Natural killer cell (primary cell): ENCODE results near the gene LCMT2. TPM values are rescaled to one million over a fixed set of nuclear protein-coding genes. Genes with fewer than 3 reads are reported as not detected.

ENCODE experiments used
- ATAC-seq, 3 donors: fragments of 150-1000 bp in 2 of 3; fragments of 200-7000 bp in 1 of 3; cut with Tn5 transposase; 1 replicate in 1 of 3; 2 replicates in 2 of 3; pipeline ENCODE4 v1.10.0; 2021; ENCODE audit warnings: mild to moderate bottlenecking in 2 of 3, moderate library complexity in 2 of 3
- DNase-seq, 2 donors: peaks; one replicate each; pipeline versions ENCODE4 v3.0.0 to v3.0.0-alpha.2; 2013 to 2021; ENCODE audit warnings: mixed read lengths in 1 of 2
- H3K27ac ChIP-seq: one replicate; pipeline ENCODE4 v1.5.1; 2013; ENCODE audit warnings: mild to moderate bottlenecking, low read length
- H3K27me3 ChIP-seq: one replicate; pipeline ENCODE4 v1.6.1; 2013; ENCODE audit warnings: low read length; ENCODE audit not compliant: control insufficient read depth, insufficient read depth
- H3K36me3 ChIP-seq: one replicate; pipeline ENCODE4 v1.6.1; 2013; ENCODE audit warnings: low read length; ENCODE audit not compliant: control insufficient read depth, insufficient read depth
- H3K4me1 ChIP-seq: one replicate; pipeline ENCODE4 v1.6.1; 2013; ENCODE audit warnings: low read length; ENCODE audit not compliant: control insufficient read depth, insufficient read depth
- H3K4me3 ChIP-seq: one replicate; pipeline ENCODE4 v1.5.1; 2013; ENCODE audit warnings: low read length
- H3K9me3 ChIP-seq: one replicate; pipeline ENCODE4 v1.6.1; 2013; ENCODE audit warnings: low read length; ENCODE audit not compliant: control insufficient read depth, insufficient read depth
- H3K27ac Mint-ChIP-seq, 2 donors: one replicate each; pipeline ENCODE4 v1.8.0; 2022; ENCODE audit warnings: mild to moderate bottlenecking in 2 of 2, mixed read lengths in 2 of 2, moderate library complexity in 1 of 2
- H3K27me3 Mint-ChIP-seq, 2 donors: one replicate each; pipeline ENCODE4 v1.8.0; 2022; ENCODE audit warnings: low read depth in 2 of 2, mixed read lengths in 2 of 2
- H3K36me3 Mint-ChIP-seq: one replicate; pipeline ENCODE4 v1.8.0; 2022; ENCODE audit warnings: mixed read lengths
- H3K4me1 Mint-ChIP-seq, 2 donors: one replicate each; pipeline ENCODE4 v1.8.0; 2022; ENCODE audit warnings: mixed read lengths in 2 of 2
- H3K4me3 Mint-ChIP-seq: one replicate; pipeline ENCODE4 v1.8.0; 2022; ENCODE audit warnings: mild to moderate bottlenecking, moderate library complexity, mixed read lengths
- H3K9me3 Mint-ChIP-seq, 2 donors: one replicate each; pipeline ENCODE4 v1.8.0; 2022; ENCODE audit warnings: mixed read lengths in 2 of 2
- WGBS: methylation state at CpG from one replicate; pipeline ENCODE4 v1.1.7; 2013; ENCODE audit warnings: missing lambda C conversion rate; ENCODE audit not compliant: insufficient coverage; 5-methylcytosine and 5-hydroxymethylcytosine counted together
- intact Hi-C: fragments of 100-400 bp; cut with micrococcal nuclease; formaldehyde crosslinking; loops from one replicate; pipeline ENCODE4 v1.14.2; 2022
- total RNA-seq, 4 donors: library from RNA; stranded (reverse); fragments of 120-200 nt in 1 of 4; gene quantifications; one replicate each; pipeline versions ENCODE4 v1.2.3 to v1.2.4, GENCODE V29; 2013 to 2022
- TF ChIP-seq, protein P1 (sequence below): fragments of 200-600 bp; IDR thresholded peaks from one replicate; pipeline ENCODE4 v1.8.0; 2022; ENCODE audit warnings: antibody characterized with exemption

LCMT2 gene
- total RNA-seq, 3 donors from 2014 or later (not counting 1 experiment from before 2014, with no cell fraction given) = 8.0 to 12.6 (median 10.2) TPM

DNA sequence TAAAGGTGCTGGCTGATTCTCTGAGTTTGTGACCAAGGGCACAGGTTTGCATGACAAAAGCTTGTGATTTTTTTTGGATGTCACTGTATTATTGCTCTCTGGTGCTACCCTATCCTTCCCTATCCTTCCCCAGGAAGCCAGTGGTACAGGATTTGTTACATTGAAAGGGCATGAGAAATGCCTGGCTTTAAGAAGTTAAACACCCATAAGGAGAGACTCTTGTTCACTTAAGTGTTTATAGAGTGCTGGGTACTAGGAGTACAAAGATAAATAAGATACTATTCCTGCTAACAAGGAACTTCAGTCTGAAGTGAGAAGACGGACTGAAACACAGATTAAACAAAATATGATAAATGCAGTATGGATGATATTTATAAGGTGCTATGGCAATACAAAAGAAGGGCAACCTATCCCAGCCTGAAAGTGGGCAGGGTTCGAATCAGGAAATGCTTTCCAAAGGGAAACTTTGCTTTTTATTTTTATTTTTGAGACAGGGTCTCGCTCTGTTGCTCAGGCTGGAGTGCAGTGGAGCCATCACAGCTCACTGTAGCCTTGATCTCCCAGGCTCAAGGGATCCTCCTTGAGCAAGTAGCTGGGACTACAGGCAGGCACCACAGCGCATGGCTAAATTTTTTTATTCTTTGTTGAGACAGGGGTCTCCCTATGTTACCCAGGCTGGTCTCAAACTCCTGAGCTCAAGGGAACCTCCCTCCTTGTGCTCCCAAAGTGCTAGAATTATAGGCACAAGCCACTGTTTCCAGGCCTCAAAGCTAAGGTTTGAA lies 11.2 kb downstream of the LCMT2 start:
- Histone ChIP-seq H3K27ac (no peak overlapping the region), H3K4me3 (no peak overlapping the region), H3K9me3 (no peaks in the 10 kb centered on the region), H3K36me3 (no peaks in the 10 kb centered on the region), H3K27me3 (no peaks in the 10 kb centered on the region), H3K4me1 (no peaks in the 10 kb centered on the region)
- TF ChIP-seq, protein P1, sequence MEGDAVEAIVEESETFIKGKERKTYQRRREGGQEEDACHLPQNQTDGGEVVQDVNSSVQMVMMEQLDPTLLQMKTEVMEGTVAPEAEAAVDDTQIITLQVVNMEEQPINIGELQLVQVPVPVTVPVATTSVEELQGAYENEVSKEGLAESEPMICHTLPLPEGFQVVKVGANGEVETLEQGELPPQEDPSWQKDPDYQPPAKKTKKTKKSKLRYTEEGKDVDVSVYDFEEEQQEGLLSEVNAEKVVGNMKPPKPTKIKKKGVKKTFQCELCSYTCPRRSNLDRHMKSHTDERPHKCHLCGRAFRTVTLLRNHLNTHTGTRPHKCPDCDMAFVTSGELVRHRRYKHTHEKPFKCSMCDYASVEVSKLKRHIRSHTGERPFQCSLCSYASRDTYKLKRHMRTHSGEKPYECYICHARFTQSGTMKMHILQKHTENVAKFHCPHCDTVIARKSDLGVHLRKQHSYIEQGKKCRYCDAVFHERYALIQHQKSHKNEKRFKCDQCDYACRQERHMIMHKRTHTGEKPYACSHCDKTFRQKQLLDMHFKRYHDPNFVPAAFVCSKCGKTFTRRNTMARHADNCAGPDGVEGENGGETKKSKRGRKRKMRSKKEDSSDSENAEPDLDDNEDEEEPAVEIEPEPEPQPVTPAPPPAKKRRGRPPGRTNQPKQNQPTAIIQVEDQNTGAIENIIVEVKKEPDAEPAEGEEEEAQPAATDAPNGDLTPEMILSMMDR = no peak
- WGBS = 93% methylated on average over 4 of the region's 4 CpGs
- Mint-ChIP-seq H3K4me1 (no peaks in the 10 kb centered on the region), H3K36me3 (no peaks in the 10 kb centered on the region), H3K27ac (no peak overlapping the region), H3K4me3 (no peak overlapping the region), H3K27me3 (peaks cover 10 to 31% of the 10 kb centered on the region in 2 donors), H3K9me3 (no peaks in the 10 kb centered on the region)
- DNase-seq = no peak
- intact Hi-C loops = no loop called here
- no peak for ATAC-seq

DNA sequence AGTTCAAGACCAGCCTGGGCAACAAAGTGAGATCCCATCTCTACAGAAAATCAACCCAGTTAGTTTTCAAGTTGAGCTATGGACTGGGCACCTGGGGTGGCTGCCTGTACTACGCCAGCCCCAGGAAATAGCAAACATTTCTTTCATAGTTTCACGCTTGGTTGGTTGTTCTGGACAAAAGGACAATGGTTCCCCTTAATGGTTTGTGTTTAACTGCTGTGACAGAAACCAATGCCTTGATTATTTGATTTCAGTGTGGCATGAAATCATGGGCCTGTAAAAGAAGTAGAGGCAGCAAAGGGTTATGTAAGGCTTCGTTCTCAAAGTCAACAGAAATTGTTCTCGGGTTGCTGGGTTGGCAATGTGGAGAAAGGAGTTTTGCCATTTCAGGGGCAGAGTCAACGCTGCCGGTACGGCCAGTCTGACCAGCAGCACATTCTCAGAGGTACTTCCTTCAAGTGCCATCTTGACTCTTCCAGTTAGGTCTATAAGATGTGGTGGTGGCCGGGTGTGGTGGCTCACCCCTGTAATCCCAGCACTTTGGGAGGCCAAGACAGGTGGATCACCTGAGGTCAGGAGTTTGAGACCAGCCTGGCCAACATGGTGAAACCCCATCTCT lies 12.7 kb downstream of the LCMT2 start:
- TF ChIP-seq, protein P1 = no peak
- DNase-seq = no peak
- intact Hi-C loops = no loop called here
- H3K36me3 Mint-ChIP-seq = no peaks in the 10 kb centered on the region
- 79% methylated on average over 8 of the region's 8 CpGs for WGBS
- no peak overlapping the region for H3K4me3 ChIP-seq
- no peak overlapping the region for H3K4me3 Mint-ChIP-seq
- no peaks in the 10 kb centered on the region for H3K9me3 ChIP-seq
- H3K9me3 Mint-ChIP-seq = no peaks in the 10 kb centered on the region
- H3K27ac ChIP-seq = no peak overlapping the region
- H3K4me1 ChIP-seq = no peaks in the 10 kb centered on the region
- no peaks in the 10 kb centered on the region for H3K4me1 Mint-ChIP-seq
- H3K27me3 ChIP-seq = no peaks in the 10 kb centered on the region
- H3K27me3 Mint-ChIP-seq = peaks cover 12 to 31% of the 10 kb centered on the region in 2 donors
- no peak overlapping the region for H3K27ac Mint-ChIP-seq
- no peak for ATAC-seq
- H3K36me3 ChIP-seq = no peaks in the 10 kb centered on the region

DNA sequence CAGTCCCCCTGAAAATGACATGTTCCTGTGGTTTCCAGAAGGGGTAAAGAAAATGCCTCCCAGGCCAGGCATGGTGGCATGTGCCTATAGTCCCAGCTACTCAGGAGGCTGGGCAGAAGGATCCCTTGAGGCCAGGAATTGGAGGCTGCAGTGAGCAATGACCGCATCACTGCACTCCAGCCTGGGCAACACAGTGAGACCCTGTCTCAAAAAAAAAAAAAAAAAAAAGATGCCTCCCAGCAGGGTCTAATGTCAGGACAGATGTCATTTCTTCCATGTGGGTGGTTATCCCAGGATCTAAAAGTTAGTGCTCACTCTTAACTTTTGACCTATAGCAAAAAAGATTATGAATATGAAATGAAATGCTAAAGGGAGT lies 13.4 kb downstream of the LCMT2 start:
- Histone ChIP-seq H3K4me1 (no peaks in the 10 kb centered on the region), H3K27ac (no peak overlapping the region), H3K9me3 (no peaks in the 10 kb centered on the region), H3K36me3 (no peaks in the 10 kb centered on the region), H3K4me3 (no peak overlapping the region), H3K27me3 (no peaks in the 10 kb centered on the region)
- H3K36me3 Mint-ChIP-seq = no peaks in the 10 kb centered on the region
- intact Hi-C loops = no loop called here
- H3K27me3 Mint-ChIP-seq = peaks cover 13 to 31% of the 10 kb centered on the region in 2 donors
- ATAC-seq = no peak
- TF ChIP-seq, protein P1 = no peak
- no peak overlapping the region for H3K27ac Mint-ChIP-seq
- 100% methylated on average over 1 of the region's 1 CpG for WGBS
- no peak for DNase-seq
- no peaks in the 10 kb centered on the region for H3K4me1 Mint-ChIP-seq
- no peak overlapping the region for H3K4me3 Mint-ChIP-seq
- H3K9me3 Mint-ChIP-seq = no peaks in the 10 kb centered on the region
